ENCODE data around the gene MAPKBP1. TPM values are rescaled to one million over a fixed set of nuclear protein-coding genes. Genes with fewer than 3 reads are reported as not detected.

MAPKBP1 gene
- total RNA-seq, 6 experiments from 2014 or later: 4.3 to 7.9 (median 5.7) TPM

GRCh38 chr15:41851755-41852370, 77.6 kb downstream of the MAPKBP1 start:
- Histone ChIP-seq H3K4me3 (no peak overlapping the region), H3K36me3 (peaks cover 0 to 9% (median 2%) of the 10 kb centered on the region in 4 donors), H3K27ac (no peak overlapping the region), H3K4me1 (no peaks in the 10 kb centered on the region), H3K27me3 (no peaks in the 10 kb centered on the region), H3K9me3 (no peaks in the 10 kb centered on the region)
- ATAC-seq (no peak), DNase-seq (no peak)
- no peak for TF ChIP-seq POLR2A (IDR thresholded peaks at IDR 0.05)
- TF ChIP-seq CTCF (IDR thresholded peaks at IDR 0.05): no peak
- no CpG with 5 or more reads among the region's 8 CpGs for WGBS (ENCODE audit: insufficient coverage, low coverage, low lambda C conversion rate, missing lambda C conversion rate)
- intact Hi-C loops (cut with DNase I): no loop called here

- Histone ChIP-seq H3K27ac (no peak overlapping the region), H3K4me1 (no peaks in the 10 kb centered on the region), H3K9me3 (no peaks in the 10 kb centered on the region), H3K27me3 (no peaks in the 10 kb centered on the region), H3K36me3 (peaks cover 0 to 3% (median 0%) of the 10 kb centered on the region in 4 donors), H3K4me3 (no peak overlapping the region)
- intact Hi-C loops (cut with DNase I): no loop called here
- no peak for ATAC-seq
- no CpG with 5 or more reads among the region's 17 CpGs for WGBS (ENCODE audit: insufficient coverage, low coverage, low lambda C conversion rate, missing lambda C conversion rate)
- no peak for DNase-seq
- no peak for TF ChIP-seq CTCF (IDR thresholded peaks at IDR 0.05)
- no peak for TF ChIP-seq POLR2A (IDR thresholded peaks at IDR 0.05)
Measured at GRCh38 chr15:41852736-41853590, 78.7 kb downstream of the MAPKBP1 start.

- no peak for DNase-seq
- intact Hi-C loops (cut with DNase I): no loop called here
- no peaks in the 10 kb centered on the region for H3K36me3 ChIP-seq
- no peaks in the 10 kb centered on the region for H3K27me3 ChIP-seq
- no peak for ATAC-seq
- H3K27ac ChIP-seq: no peak overlapping the region
- no peak overlapping the region for H3K4me3 ChIP-seq
- no peaks in the 10 kb centered on the region for H3K9me3 ChIP-seq
- TF ChIP-seq CTCF (IDR thresholded peaks at IDR 0.05) (no peak), POLR2A (IDR thresholded peaks at IDR 0.05) (no peak)
- H3K4me1 ChIP-seq: no peaks in the 10 kb centered on the region
- WGBS (ENCODE audit: insufficient coverage, low coverage, low lambda C conversion rate, missing lambda C conversion rate): 93% methylated on average over 2 of the region's 10 CpGs
Measured at GRCh38 chr15:41853831-41854230, 79.5 kb downstream of the MAPKBP1 start.

DNA sequence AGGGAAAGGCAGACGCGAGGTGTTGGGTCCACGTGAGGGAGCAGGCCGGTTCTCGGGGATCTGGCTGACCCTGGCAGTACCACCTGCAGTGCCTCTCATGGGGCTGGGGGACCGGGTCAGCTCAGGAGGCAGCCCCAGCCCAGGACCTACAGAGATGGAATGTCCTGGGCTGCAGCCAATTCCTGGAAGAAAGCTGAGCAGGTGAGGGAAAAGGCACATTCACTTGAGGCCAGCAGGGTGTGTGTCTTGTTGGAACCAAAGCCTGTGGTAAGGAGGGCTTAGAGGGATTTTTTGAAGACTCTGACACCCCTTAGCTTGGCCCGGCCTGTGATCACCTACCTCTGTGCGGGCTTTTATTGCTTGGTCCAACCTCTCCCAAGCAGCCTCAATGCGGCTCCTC, 80.2 kb downstream of the MAPKBP1 start:
- intact Hi-C loops (cut with DNase I): no loop called here
- Histone ChIP-seq H3K9me3 (no peaks in the 10 kb centered on the region), H3K4me3 (no peak overlapping the region), H3K4me1 (no peaks in the 10 kb centered on the region), H3K27ac (no peak overlapping the region), H3K27me3 (no peaks in the 10 kb centered on the region), H3K36me3 (no peaks in the 10 kb centered on the region)
- TF ChIP-seq CTCF (IDR thresholded peaks at IDR 0.05) (no peak), POLR2A (IDR thresholded peaks at IDR 0.05) (no peak)
- ATAC-seq: no peak
- no peak for DNase-seq
- no CpG with 5 or more reads among the region's 9 CpGs for WGBS (ENCODE audit: insufficient coverage, low coverage, low lambda C conversion rate, missing lambda C conversion rate)

Measured in right lobe of liver (tissue), 6 donors.